GM12878 (cell line): Measurements from ENCODE around the gene ZFPM1. TPM values are rescaled to one million over a fixed set of nuclear protein-coding genes. Genes with fewer than 3 reads are reported as not detected.

Source experiments
- ATAC-seq: fragments of 200-7000 bp; cut with Tn5 transposase; 3 replicates; pipeline ENCODE4 v1.9.1; 2020; ENCODE audit warnings: mild to moderate bottlenecking, moderate library complexity
- BruUV-seq: library from RNA; stranded (reverse); fragments of 400-500 nt; replicated peaks from 2 replicates; lab custom pipeline; 2021; lab: Mats Ljungman, UMichigan
- CTCF ChIA-PET: fragments of 300-600 bp; sonication (Branson Sonifier 250); formaldehyde crosslinking; extraction: SDS; loops from one replicate; lab custom pipeline; 2021; ENCODE audit warnings: inconsistent platforms; lab: Yijun Ruan, JAX
- POLR2A ChIA-PET: fragments of 350-600 bp; formaldehyde crosslinking; extraction: SDS; loops from one replicate; lab custom pipeline; 2021; ENCODE audit warnings: inconsistent platforms; lab: Charles Lee
- RAD21 ChIA-PET: fragments of 300-600 bp; sonication (Branson Sonifier 250); formaldehyde crosslinking; loops from one replicate; lab custom pipeline; 2023; ENCODE audit warnings: antibody characterized with exemption; ENCODE audit not compliant: unreplicated experiment; lab: Charles Lee
- SMC1A ChIA-PET: fragments of 300-600 bp; sonication (Branson Sonifier 250); formaldehyde crosslinking; loops from one replicate; lab custom pipeline; 2023; ENCODE audit not compliant: unreplicated experiment, uncharacterized antibody; lab: Charles Lee
- DNase-seq: peaks from one replicate; pipeline ENCODE4 v3.0.0-alpha.2; 2011; ENCODE audit warnings: low read depth, low spot score
- FAIRE-seq: peaks from 3 replicates; lab custom pipeline; 2011; peaks lifted over from hg19 to GRCh38; lab: Jason Lieb, UNC
- H2AFZ ChIP-seq: 2 replicates; pipeline ENCODE4 v1.6.0; 2011; ENCODE audit warnings: low read depth, low read length, control low read depth; ENCODE audit not compliant: control insufficient read depth
- H3K27ac ChIP-seq: 2 replicates; pipeline ENCODE4 v1.5.1; 2011; ENCODE audit warnings: control low read depth; ENCODE audit not compliant: control insufficient read depth, insufficient read depth
- H3K27me3 ChIP-seq, 2 experiments: replicated peaks in 1 of 2; 2 replicates each; pipeline versions ENCODE4 v1.6.0 to v1.6.1; 2011; ENCODE audit warnings: low read length in 1 of 2; ENCODE audit not compliant: control insufficient read depth in 2 of 2, insufficient read depth in 2 of 2
- H3K36me3 ChIP-seq, 2 experiments: 2 replicates each; pipeline ENCODE4 v1.5.1; 2011; ENCODE audit warnings: low read length in 1 of 2; ENCODE audit not compliant: control insufficient read depth in 2 of 2, insufficient read depth in 2 of 2
- H3K4me1 ChIP-seq: 2 replicates; pipeline ENCODE4 v1.6.1; 2011; ENCODE audit warnings: mild to moderate bottlenecking, low read length, moderate library complexity, mixed read lengths; ENCODE audit not compliant: control insufficient read depth, insufficient read depth
- H3K4me2 ChIP-seq: 2 replicates; pipeline ENCODE4 v1.6.0; 2011; ENCODE audit warnings: control low read depth; ENCODE audit not compliant: control insufficient read depth, insufficient read depth
- H3K4me3 ChIP-seq: fragments of 200-600 bp; sonication (generic); 2 replicates; pipeline ENCODE4 v1.5.1; 2016
- H3K79me2 ChIP-seq: 2 replicates; pipeline ENCODE4 v1.6.0; 2011; ENCODE audit warnings: low read length; ENCODE audit not compliant: control insufficient read depth, insufficient read depth
- H3K9ac ChIP-seq: 2 replicates; pipeline ENCODE4 v1.8.0; 2011; ENCODE audit warnings: low read length, control low read depth, mixed read lengths; ENCODE audit not compliant: control insufficient read depth, insufficient read depth
- H3K9me3 ChIP-seq: replicated peaks from 3 replicates; pipeline ENCODE4 v1.5.1; 2011; ENCODE audit warnings: mild to moderate bottlenecking, low read length; ENCODE audit not compliant: control insufficient read depth, insufficient read depth
- H4K20me1 ChIP-seq: 2 replicates; pipeline ENCODE4 v1.6.0; 2011; ENCODE audit not compliant: control insufficient read depth, insufficient read depth
- BACH1 ChIP-seq: fragments of 450-650 bp; IDR thresholded peaks from 2 replicates; pipeline ENCODE4 v1.6.1; 2017; ENCODE audit warnings: mild to moderate bottlenecking, borderline replicate concordance
- CHD2 ChIP-seq: IDR thresholded peaks from 2 replicates; pipeline ENCODE4 v1.6.1; 2011; ENCODE audit warnings: low read depth, low read length, improper control_type of control experiment, borderline replicate concordance
- FOS ChIP-seq: IDR thresholded peaks from 3 replicates; pipeline ENCODE4 v1.6.1; 2011; ENCODE audit warnings: borderline replicate concordance; ENCODE audit not compliant: insufficient read length; ENCODE audit errors: extremely low read depth
- HDAC6 ChIP-seq: fragments of 200-600 bp; sonication (generic); IDR thresholded peaks from one replicate; pipeline ENCODE4 v1.8.0; 2017; ENCODE audit warnings: antibody characterized with exemption; ENCODE audit not compliant: unreplicated experiment
- POU2F2 ChIP-seq: IDR thresholded peaks from 3 replicates; pipeline ENCODE4 v1.6.1; 2011; ENCODE audit warnings: low read depth, mild to moderate bottlenecking, low read length, borderline replicate concordance
- RFX5 ChIP-seq: IDR thresholded peaks from 2 replicates; pipeline ENCODE4 v1.6.1; 2011; ENCODE audit warnings: low read depth, low read length, improper control_type of control experiment
- SRF ChIP-seq, 2 experiments: IDR thresholded peaks; 2 replicates each; pipeline ENCODE4 v1.6.1; 2011; ENCODE audit warnings: low read depth in 2 of 2, low read length in 2 of 2, mild to moderate bottlenecking in 1 of 2, moderate library complexity in 1 of 2
- ZNF207 ChIP-seq: fragments of 450-650 bp; IDR thresholded peaks from 2 replicates; pipeline ENCODE4 v1.6.1; 2014; ENCODE audit warnings: antibody characterized with exemption, mild to moderate bottlenecking, borderline replicate concordance
- ZSCAN29 ChIP-seq: fragments of 450-650 bp; IDR thresholded peaks from 2 replicates; pipeline ENCODE4 v1.6.1; 2017; ENCODE audit warnings: mild to moderate bottlenecking, moderate library complexity
- WGBS: methylation state at CpG from one replicate; pipeline ENCODE4 v1.1.6; 2016; ENCODE audit warnings: low lambda C conversion rate; ENCODE audit not compliant: insufficient replicate concordance, insufficient coverage; ENCODE audit errors: missing lambda C conversion rate; 5-methylcytosine and 5-hydroxymethylcytosine counted together
- in situ Hi-C: fragments of 300-500 bp; cut with MboI; formaldehyde crosslinking; loops from 9 replicates; pipeline ENCODE4 v1.14.3; 2018; ENCODE audit warnings: mixed read lengths
- intact Hi-C: fragments of 100-400 bp; cut with micrococcal nuclease; formaldehyde crosslinking; loops from one replicate; pipeline ENCODE4 v1.14.2; 2022; ENCODE audit not compliant: unreplicated experiment
- polyA plus RNA-seq, 11 experiments: library from polyadenylated mRNA; depleted of rRNA in 4 of 11; unstranded in 6 of 11; stranded (reverse) in 5 of 11; fragments of >200 nt; fragmentation: Nextera tagmentation in 4 of 11; fragmentation: Illumina TruSeq in 1 of 11; extraction: Ambion mirVana in 4 of 11; extraction: Trizol in 1 of 11; gene quantifications; 1 replicate in 1 of 11; 2 replicates in 10 of 11; pipeline versions ENCODE4 v1.2.1 to v1.2.3, GENCODE V29; 2011 to 2016; ENCODE audit warnings: inconsistent platforms in 2 of 11, missing spikeins in 2 of 11, low read depth in 1 of 11
- total RNA-seq, 4 experiments: library from RNA; depleted of rRNA in 3 of 4; stranded (reverse); fragments of >200 nt in 3 of 4; fragmentation: Illumina TruSeq in 1 of 4; extraction: Trizol in 1 of 4; gene quantifications; 2 replicates each; pipeline versions ENCODE4 v1.2.1 to v1.2.3, GENCODE V29; 2013 to 2021
- TF ChIP-seq, protein P1 (sequence below): fragments of 450-650 bp; IDR thresholded peaks from 2 replicates; pipeline ENCODE4 v1.6.1; 2016; ENCODE audit warnings: mild to moderate bottlenecking

The ZFPM1 gene
- total and polyA plus RNA-seq, 10 of the 15 experiments (the other 5 are each of a cell fraction or from before 2014, with no cell fraction given) = 0.02 to 5.1 (median 0.30) TPM

- H3K79me2 ChIP-seq = no peaks in the 10 kb centered on the region
- no peak overlapping the region for H3K9ac ChIP-seq
- H3K4me3 ChIP-seq = no peak overlapping the region
- H3K4me1 ChIP-seq = no peaks in the 10 kb centered on the region
- no peak overlapping the region for H3K27ac ChIP-seq
- H3K4me2 ChIP-seq = no peak overlapping the region
- TF ChIP-seq HDAC6 = no peak
- no peak for TF ChIP-seq FOS
- TF ChIP-seq POU2F2 = no peak
- TF ChIP-seq ZNF207 = no peak
- no peak for TF ChIP-seq CHD2
- TF ChIP-seq RFX5 = no peak
- no peak for TF ChIP-seq SRF (IDR thresholded peaks at IDR 0.05; ENCODE audit: low read depth in 2 of 2, low read length in 2 of 2)
- TF ChIP-seq BACH1 = no peak
- TF ChIP-seq, protein P1, sequence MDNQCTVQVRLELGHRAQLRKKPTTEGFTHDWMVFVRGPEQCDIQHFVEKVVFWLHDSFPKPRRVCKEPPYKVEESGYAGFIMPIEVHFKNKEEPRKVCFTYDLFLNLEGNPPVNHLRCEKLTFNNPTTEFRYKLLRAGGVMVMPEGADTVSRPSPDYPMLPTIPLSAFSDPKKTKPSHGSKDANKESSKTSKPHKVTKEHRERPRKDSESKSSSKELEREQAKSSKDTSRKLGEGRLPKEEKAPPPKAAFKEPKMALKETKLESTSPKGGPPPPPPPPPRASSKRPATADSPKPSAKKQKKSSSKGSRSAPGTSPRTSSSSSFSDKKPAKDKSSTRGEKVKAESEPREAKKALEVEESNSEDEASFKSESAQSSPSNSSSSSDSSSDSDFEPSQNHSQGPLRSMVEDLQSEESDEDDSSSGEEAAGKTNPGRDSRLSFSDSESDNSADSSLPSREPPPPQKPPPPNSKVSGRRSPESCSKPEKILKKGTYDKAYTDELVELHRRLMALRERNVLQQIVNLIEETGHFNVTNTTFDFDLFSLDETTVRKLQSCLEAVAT = no peak
- no peak for TF ChIP-seq ZSCAN29
- no peaks in the 10 kb centered on the region for H3K36me3 ChIP-seq
- no peak overlapping the region for H2AFZ ChIP-seq
- ChIA-PET SMC1A (no interaction called here), POLR2A (no interaction called here), RAD21 (interaction anchor here (0.6 kb wide), 1 partner anchor 652 kb away, joined by 3 read pairs; no protein-coding TSS in a partner anchor), CTCF (no interaction called here)
- no peaks in the 10 kb centered on the region for H3K9me3 ChIP-seq
- no TSS peak for BruUV-seq
- DNase-seq = no peak
- H3K27me3 ChIP-seq = no peaks in the 10 kb centered on the region
- FAIRE-seq = no peak
- no peaks in the 10 kb centered on the region for H4K20me1 ChIP-seq
- intact Hi-C loops = loop anchor here (10.0 kb wide), 1 partner anchor 657 kb away; no protein-coding TSS in a partner anchor
- 78% methylated on average over 21 of the region's 22 CpGs for WGBS
- ATAC-seq = no peak
- in situ Hi-C loops = loop anchor here (25.0 kb wide), 1 partner anchor 470 kb away; the partner anchor contains the start of gene BANP
Measured at GRCh38 chr16:88432174-88432573, 20.9 kb upstream of the ZFPM1 start.
